Lung microvascular endothelial cell (primary cell): ENCODE results near the gene CACNA1D. TPM values are rescaled to one million over a fixed set of nuclear protein-coding genes. Genes with fewer than 3 reads are reported as not detected.

Source experiments
- DNase-seq, 2 donors: peaks; one replicate each; pipeline versions ENCODE4 v3.0.0 to v3.0.0-alpha.2; 2010; ENCODE audit warnings: low read depth in 2 of 2
- total RNA-seq: library from RNA; depleted of rRNA; stranded (reverse); fragments of >200 nt; gene quantifications from 2 replicates; pipeline ENCODE4 v1.2.1, GENCODE V29; 2014

Gene CACNA1D
- total RNA-seq, 1 donor from 2014 or later: not detected

GRCh38 chr3:53525765-53526703, 31.6 kb downstream of the CACNA1D start:
- no peak for DNase-seq

GRCh38 chr3:53526704-53527055, 32.3 kb downstream of the CACNA1D start:
- no peak for DNase-seq

GRCh38 chr3:53530205-53530604, 35.8 kb downstream of the CACNA1D start:
- DNase-seq: no peak

- DNase-seq: no peak
Observed at GRCh38 chr3:53531749-53532148, 37.3 kb downstream of the CACNA1D start.

GRCh38 chr3:53533472-53533871, 39.1 kb downstream of the CACNA1D start:
- DNase-seq: no peak

GRCh38 chr3:53534216-53534615, 39.8 kb downstream of the CACNA1D start:
- no peak for DNase-seq

- no peak for DNase-seq
Observed at GRCh38 chr3:53534676-53535400, 40.4 kb downstream of the CACNA1D start.

- no peak for DNase-seq
Observed at GRCh38 chr3:53536282-53536681, 41.9 kb downstream of the CACNA1D start.

GRCh38 chr3:53544357-53544756, 49.9 kb downstream of the CACNA1D start:
- no peak for DNase-seq

GRCh38 chr3:53545310-53545995, 51.0 kb downstream of the CACNA1D start:
- DNase-seq: no peak

GRCh38 chr3:53545996-53546359, 51.6 kb downstream of the CACNA1D start:
- no peak for DNase-seq

GRCh38 chr3:53547327-53547726, 52.9 kb downstream of the CACNA1D start:
- DNase-seq: no peak

GRCh38 chr3:53550005-53550620, 55.7 kb downstream of the CACNA1D start:
- no peak for DNase-seq

- DNase-seq: no peak
Observed at GRCh38 chr3:53551324-53551723, 56.9 kb downstream of the CACNA1D start.

GRCh38 chr3:53552730-53553129, 58.3 kb downstream of the CACNA1D start:
- DNase-seq: no peak

GRCh38 chr3:53553200-53553599, 58.8 kb downstream of the CACNA1D start:
- DNase-seq: no peak

GRCh38 chr3:53554559-53555067, 60.2 kb downstream of the CACNA1D start:
- DNase-seq: no peak

- no peak for DNase-seq
Observed at GRCh38 chr3:53555068-53555588, 60.7 kb downstream of the CACNA1D start.

GRCh38 chr3:53566461-53567145, 72.2 kb downstream of the CACNA1D start:
- no peak for DNase-seq

GRCh38 chr3:53570081-53570480, 75.7 kb downstream of the CACNA1D start:
- no peak for DNase-seq

- peak in 1 of 2 donors; percentile 32 for DNase-seq
Observed at GRCh38 chr3:53570709-53571108, 76.3 kb downstream of the CACNA1D start.
